Transverse colon (tissue), 4 donors: ENCODE measurements around the gene STK32C.

Experiments
- CTCF ChIP-seq, 5 experiments: fragments of 200-600 bp in 3 of 5; fragments of 450-650 bp in 2 of 5; sonication (generic) in 3 of 5; IDR thresholded peaks; 1 replicate in 2 of 5; 2 replicates in 3 of 5; pipeline ENCODE4 v1.5.1; 2016 to 2017; ENCODE audit warnings: antibody characterized with exemption in 5 of 5, inconsistent platforms in 3 of 5, mild to moderate bottlenecking in 2 of 5, moderate library complexity in 1 of 5
- EP300 ChIP-seq: sonication (generic); formaldehyde crosslinking; IDR thresholded peaks from one replicate; pipeline ENCODE4 v1.6.1; 2017; ENCODE audit warnings: antibody characterized with exemption, low read depth
- POLR2A ChIP-seq: fragments of 450-650 bp; IDR thresholded peaks from one replicate; pipeline ENCODE4 v1.6.1; 2016; ENCODE audit warnings: antibody characterized with exemption, mild to moderate bottlenecking, moderate library complexity
- POLR2AphosphoS5 ChIP-seq, 3 donors: sonication (generic); formaldehyde crosslinking; IDR thresholded peaks; one replicate each; pipeline ENCODE4 v1.6.1; 2016; ENCODE audit warnings: antibody characterized with exemption in 3 of 3

- TF ChIP-seq POLR2AphosphoS5 (IDR thresholded peaks at IDR 0.05) (no peak), POLR2A (no peak), CTCF (IDR thresholded peaks at IDR 0.05) (no peak), EP300 (no peak)
These were observed 34.8 kb upstream of the STK32C start for GRCh38 chr10:132342553-132342952.
